Measurements from ENCODE around the gene NTRK1. TPM values are rescaled to one million over a fixed set of nuclear protein-coding genes. Genes with fewer than 3 reads are reported as not detected.

The NTRK1 gene
- total and polyA plus RNA-seq, 4 donors, result 0.15 to 0.61 (median 0.24) TPM; not detected in 1

DNA sequence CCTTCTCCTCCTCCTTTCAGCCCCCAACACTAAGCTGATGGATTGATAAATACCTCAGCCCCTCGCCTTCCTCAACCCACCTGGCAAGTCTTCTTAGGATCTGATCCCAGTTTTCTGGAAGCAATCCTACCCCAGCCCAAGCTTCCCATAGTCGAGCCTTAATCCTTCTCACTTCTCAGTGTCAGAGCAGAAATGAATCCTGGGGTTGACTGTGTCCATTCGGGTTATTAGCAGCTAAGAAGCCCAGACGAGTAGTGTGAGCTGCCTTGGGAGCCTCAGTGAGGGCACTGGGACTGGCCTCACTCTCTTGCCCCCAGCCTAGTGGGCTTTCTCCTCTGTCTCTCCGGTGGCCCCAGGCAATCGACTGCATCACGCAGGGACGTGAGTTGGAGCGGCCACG is 20.4 kb downstream of the NTRK1 start:
- TF ChIP-seq, protein P1, sequence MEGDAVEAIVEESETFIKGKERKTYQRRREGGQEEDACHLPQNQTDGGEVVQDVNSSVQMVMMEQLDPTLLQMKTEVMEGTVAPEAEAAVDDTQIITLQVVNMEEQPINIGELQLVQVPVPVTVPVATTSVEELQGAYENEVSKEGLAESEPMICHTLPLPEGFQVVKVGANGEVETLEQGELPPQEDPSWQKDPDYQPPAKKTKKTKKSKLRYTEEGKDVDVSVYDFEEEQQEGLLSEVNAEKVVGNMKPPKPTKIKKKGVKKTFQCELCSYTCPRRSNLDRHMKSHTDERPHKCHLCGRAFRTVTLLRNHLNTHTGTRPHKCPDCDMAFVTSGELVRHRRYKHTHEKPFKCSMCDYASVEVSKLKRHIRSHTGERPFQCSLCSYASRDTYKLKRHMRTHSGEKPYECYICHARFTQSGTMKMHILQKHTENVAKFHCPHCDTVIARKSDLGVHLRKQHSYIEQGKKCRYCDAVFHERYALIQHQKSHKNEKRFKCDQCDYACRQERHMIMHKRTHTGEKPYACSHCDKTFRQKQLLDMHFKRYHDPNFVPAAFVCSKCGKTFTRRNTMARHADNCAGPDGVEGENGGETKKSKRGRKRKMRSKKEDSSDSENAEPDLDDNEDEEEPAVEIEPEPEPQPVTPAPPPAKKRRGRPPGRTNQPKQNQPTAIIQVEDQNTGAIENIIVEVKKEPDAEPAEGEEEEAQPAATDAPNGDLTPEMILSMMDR (IDR thresholded peaks at IDR 0.05; ENCODE audit: control extremely low read depth, extremely low read depth), result no peak
- 72 to 73% methylated on average over 10 of the region's 10 CpGs for WGBS, 2 donors
- Histone ChIP-seq H3K9me3 (ENCODE audit: control insufficient read depth in 4 of 4, insufficient read depth in 3 of 4, low read length in 3 of 4) (no peaks in the 10 kb centered on the region), H3K4me3 (no peak overlapping the region), H3K27me3 (ENCODE audit: control insufficient read depth in 3 of 3, insufficient read depth in 3 of 3, low read length in 2 of 3) (peaks cover 0 to 13% (median 0%) of the 10 kb centered on the region in 3 donors), H3K9ac (ENCODE audit: insufficient read depth in 1 of 2, low read length in 2 of 2) (no peak overlapping the region), H3K27ac (ENCODE audit: low read depth in 1 of 2, low read length in 1 of 2) (no peak overlapping the region), H3K36me3 (ENCODE audit: control insufficient read depth in 4 of 4, insufficient read depth in 4 of 4, low read length in 4 of 4) (no peaks in the 10 kb centered on the region), H3K4me1 (ENCODE audit: control insufficient read depth in 5 of 5, insufficient read depth in 5 of 5, low read length in 5 of 5) (peaks cover 0 to 19% (median 0%) of the 10 kb centered on the region in 5 donors)
- no peak for ATAC-seq (ENCODE audit: insufficient read depth, low FRiP score)
- no peak for DNase-seq

DNA sequence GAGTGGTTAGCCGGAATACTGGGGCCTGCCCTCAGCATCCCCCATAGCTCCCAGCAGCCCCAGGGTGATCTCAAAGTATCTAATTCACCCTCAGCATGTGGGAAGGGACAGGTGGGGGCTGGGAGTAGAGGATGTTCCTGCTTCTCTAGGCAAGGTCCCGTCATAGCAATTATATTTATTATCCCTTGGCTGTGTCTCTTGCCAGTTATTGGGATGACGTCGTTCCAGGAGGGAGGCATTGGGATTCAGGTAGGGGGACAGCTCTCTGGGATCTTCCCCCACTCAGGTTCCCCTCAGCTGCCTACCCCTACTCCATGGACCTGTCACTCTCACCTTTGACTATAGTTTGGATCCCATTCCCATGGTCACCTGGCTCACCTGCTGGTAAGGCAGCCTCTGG is 21.0 kb downstream of the NTRK1 start:
- Histone ChIP-seq H3K9me3 (ENCODE audit: control insufficient read depth in 4 of 4, insufficient read depth in 3 of 4, low read length in 3 of 4) (no peaks in the 10 kb centered on the region), H3K27ac (ENCODE audit: low read depth in 1 of 2, low read length in 1 of 2) (no peak overlapping the region), H3K27me3 (ENCODE audit: control insufficient read depth in 3 of 3, insufficient read depth in 3 of 3, low read length in 2 of 3) (peaks cover 0 to 8% (median 0%) of the 10 kb centered on the region in 3 donors), H3K36me3 (ENCODE audit: control insufficient read depth in 4 of 4, insufficient read depth in 4 of 4, low read length in 4 of 4) (no peaks in the 10 kb centered on the region), H3K9ac (ENCODE audit: insufficient read depth in 1 of 2, low read length in 2 of 2) (no peak overlapping the region), H3K4me1 (ENCODE audit: control insufficient read depth in 5 of 5, insufficient read depth in 5 of 5, low read length in 5 of 5) (peaks cover 0 to 19% (median under 1%) of the 10 kb centered on the region in 5 donors), H3K4me3 (no peak overlapping the region)
- TF ChIP-seq, protein P1 (IDR thresholded peaks at IDR 0.05; ENCODE audit: control extremely low read depth, extremely low read depth), result no peak
- no peak for DNase-seq
- no peak for ATAC-seq (ENCODE audit: insufficient read depth, low FRiP score)
- 80 to 84% methylated on average over 4 of the region's 4 CpGs for WGBS, 2 donors

DNA sequence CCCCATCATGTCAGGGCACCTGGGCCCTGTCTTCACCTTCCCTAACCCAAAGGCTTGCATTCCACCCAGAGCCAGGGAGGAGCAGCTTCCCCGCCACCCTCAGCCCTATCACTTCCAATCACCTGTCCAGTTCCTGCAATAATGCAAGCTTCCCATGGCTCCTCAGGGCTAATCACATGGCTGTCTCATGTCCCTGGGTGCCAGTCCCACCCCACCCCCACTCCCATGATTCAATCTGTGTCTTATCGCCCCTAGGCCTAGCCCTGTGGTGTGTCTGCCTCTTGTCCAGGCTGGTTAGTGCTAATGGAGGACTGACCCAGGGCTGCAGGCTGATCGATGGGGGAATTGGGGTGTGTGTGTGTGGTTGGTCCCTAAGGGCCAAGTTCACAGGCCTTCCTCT is 21.9 kb downstream of the NTRK1 start:
- TF ChIP-seq, protein P1 (IDR thresholded peaks at IDR 0.05; ENCODE audit: control extremely low read depth, extremely low read depth), result no peak
- no peaks in the 10 kb centered on the region for H3K36me3 ChIP-seq (ENCODE audit: control insufficient read depth in 4 of 4, insufficient read depth in 4 of 4, low read length in 4 of 4)
- 83 to 85% methylated on average over 3 of the region's 3 CpGs for WGBS, 2 donors
- H3K9ac ChIP-seq (ENCODE audit: insufficient read depth in 1 of 2, low read length in 2 of 2), result no peak overlapping the region
- H3K27ac ChIP-seq (ENCODE audit: low read depth in 1 of 2, low read length in 1 of 2), result no peak overlapping the region
- peaks cover 0 to 8% (median 0%) of the 10 kb centered on the region in 3 donors for H3K27me3 ChIP-seq (ENCODE audit: control insufficient read depth in 3 of 3, insufficient read depth in 3 of 3, low read length in 2 of 3)
- no peaks in the 10 kb centered on the region for H3K9me3 ChIP-seq (ENCODE audit: control insufficient read depth in 4 of 4, insufficient read depth in 3 of 4, low read length in 3 of 4)
- no peak for ATAC-seq (ENCODE audit: insufficient read depth, low FRiP score)
- DNase-seq, result no peak
- H3K4me3 ChIP-seq, result no peak overlapping the region
- H3K4me1 ChIP-seq (ENCODE audit: control insufficient read depth in 5 of 5, insufficient read depth in 5 of 5, low read length in 5 of 5), result peaks cover 0 to 23% (median 4%) of the 10 kb centered on the region in 5 donors

DNA sequence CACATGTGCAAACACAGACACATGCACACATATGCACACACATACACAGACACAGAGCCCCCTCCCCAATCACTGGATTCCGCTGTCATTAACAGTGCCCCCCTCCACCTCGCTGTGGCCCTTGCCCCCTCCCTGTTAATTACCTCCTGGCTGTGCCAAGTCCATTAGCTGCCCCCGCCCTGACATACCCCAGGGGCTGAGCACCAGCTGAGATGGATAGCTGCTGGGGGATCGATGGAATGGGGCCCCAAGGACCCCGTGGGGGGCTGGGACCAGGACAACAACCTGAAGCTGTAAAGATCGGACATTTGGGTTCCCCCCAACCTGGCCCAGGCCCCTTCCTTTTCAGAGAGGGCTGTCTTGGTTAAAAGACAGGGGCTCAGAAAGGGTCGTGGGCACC is 23.3 kb downstream of the NTRK1 start:
- ATAC-seq (ENCODE audit: insufficient read depth, low FRiP score) (no peak), DNase-seq (no peak)
- Histone ChIP-seq H3K9ac (ENCODE audit: insufficient read depth in 1 of 2, low read length in 2 of 2) (no peak overlapping the region), H3K9me3 (ENCODE audit: control insufficient read depth in 4 of 4, insufficient read depth in 3 of 4, low read length in 3 of 4) (no peaks in the 10 kb centered on the region), H3K27me3 (ENCODE audit: control insufficient read depth in 3 of 3, insufficient read depth in 3 of 3, low read length in 2 of 3) (peaks cover 0 to 6% (median 0%) of the 10 kb centered on the region in 3 donors), H3K36me3 (ENCODE audit: control insufficient read depth in 4 of 4, insufficient read depth in 4 of 4, low read length in 4 of 4) (no peaks in the 10 kb centered on the region), H3K4me3 (no peak overlapping the region), H3K4me1 (ENCODE audit: control insufficient read depth in 5 of 5, insufficient read depth in 5 of 5, low read length in 5 of 5) (peaks cover 0 to 27% (median 4%) of the 10 kb centered on the region in 5 donors), H3K27ac (ENCODE audit: low read depth in 1 of 2, low read length in 1 of 2) (no peak overlapping the region)
- WGBS, 2 donors, result 79 to 82% methylated on average over 7 of the region's 7 CpGs
- TF ChIP-seq, protein P1 (IDR thresholded peaks at IDR 0.05; ENCODE audit: control extremely low read depth, extremely low read depth), result no peak

All from lung (tissue), 12 donors.